MM.1S (cell line): Measurements from ENCODE around the gene CIDEC.

Experiments used
- EZH2 ChIP-seq: fragments of 300-600 bp; sonication (generic); optimal IDR thresholded peaks from 2 replicates; pipeline ENCODE3; 2017; ENCODE audit warnings: low read depth, mild to moderate bottlenecking, antibody characterized with exemption, low read length, mixed read lengths
- TF ChIP-seq, protein P1 (sequence below): fragments of 300-600 bp; sonication (generic); IDR thresholded peaks from 2 replicates; pipeline ENCODE4 v1.5.1; 2016; ENCODE audit warnings: antibody characterized with exemption, low read length, mixed read lengths

DNA sequence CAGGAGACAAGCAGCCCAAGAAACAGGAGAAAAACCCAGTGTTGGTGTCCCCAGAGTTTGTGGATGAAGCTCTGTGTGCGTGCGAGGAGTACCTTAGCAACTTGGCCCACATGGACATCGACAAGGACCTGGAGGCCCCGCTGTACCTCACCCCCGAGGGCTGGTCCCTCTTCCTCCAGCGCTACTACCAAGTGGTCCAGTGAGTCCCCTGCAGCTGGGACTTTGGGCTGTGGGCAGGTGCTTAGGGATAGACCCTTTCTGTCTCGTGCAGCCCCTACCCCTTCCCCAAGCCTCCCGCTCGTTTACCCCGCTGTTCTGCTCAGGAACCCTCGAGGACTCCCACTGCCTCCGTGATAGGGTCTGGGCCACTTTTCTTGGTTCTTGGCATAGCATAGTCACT is 59.5 kb downstream of the CIDEC start:
- TF ChIP-seq, protein P1, sequence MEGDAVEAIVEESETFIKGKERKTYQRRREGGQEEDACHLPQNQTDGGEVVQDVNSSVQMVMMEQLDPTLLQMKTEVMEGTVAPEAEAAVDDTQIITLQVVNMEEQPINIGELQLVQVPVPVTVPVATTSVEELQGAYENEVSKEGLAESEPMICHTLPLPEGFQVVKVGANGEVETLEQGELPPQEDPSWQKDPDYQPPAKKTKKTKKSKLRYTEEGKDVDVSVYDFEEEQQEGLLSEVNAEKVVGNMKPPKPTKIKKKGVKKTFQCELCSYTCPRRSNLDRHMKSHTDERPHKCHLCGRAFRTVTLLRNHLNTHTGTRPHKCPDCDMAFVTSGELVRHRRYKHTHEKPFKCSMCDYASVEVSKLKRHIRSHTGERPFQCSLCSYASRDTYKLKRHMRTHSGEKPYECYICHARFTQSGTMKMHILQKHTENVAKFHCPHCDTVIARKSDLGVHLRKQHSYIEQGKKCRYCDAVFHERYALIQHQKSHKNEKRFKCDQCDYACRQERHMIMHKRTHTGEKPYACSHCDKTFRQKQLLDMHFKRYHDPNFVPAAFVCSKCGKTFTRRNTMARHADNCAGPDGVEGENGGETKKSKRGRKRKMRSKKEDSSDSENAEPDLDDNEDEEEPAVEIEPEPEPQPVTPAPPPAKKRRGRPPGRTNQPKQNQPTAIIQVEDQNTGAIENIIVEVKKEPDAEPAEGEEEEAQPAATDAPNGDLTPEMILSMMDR, result no peak
- no peak for TF ChIP-seq EZH2
